GM21515 (cell line): ENCODE data around the gene JAKMIP2.

Source experiments
- ATAC-seq: cut with Tn5 transposase; IDR thresholded peaks from one replicate; pipeline ENCODE4 v1.9.1; 2021; ENCODE audit not compliant: unreplicated experiment

The JAKMIP2 gene

GRCh38 chr5:147789820-147790219 lies 7.3 kb upstream of the JAKMIP2 start:
- no peak for ATAC-seq

- no peak for ATAC-seq
These were observed 5.5 kb upstream of the JAKMIP2 start for GRCh38 chr5:147788023-147788422.

GRCh38 chr5:147786142-147786541 lies 3.6 kb upstream of the JAKMIP2 start:
- ATAC-seq, result no peak

- ATAC-seq, result no peak
These were observed 1.8 kb upstream of the JAKMIP2 start for GRCh38 chr5:147784146-147784987.

GRCh38 chr5:147780924-147781573 lies 1.5 kb downstream of the JAKMIP2 start:
- ATAC-seq, result no peak

- no peak for ATAC-seq
These were observed 2.8 kb downstream of the JAKMIP2 start for GRCh38 chr5:147779694-147780093.

GRCh38 chr5:147776989-147777388 lies 5.5 kb downstream of the JAKMIP2 start:
- ATAC-seq, result no peak

- ATAC-seq, result no peak
These were observed 8.9 kb downstream of the JAKMIP2 start for GRCh38 chr5:147773587-147773986.

GRCh38 chr5:147773139-147773538 lies 9.4 kb downstream of the JAKMIP2 start:
- ATAC-seq, result no peak

GRCh38 chr5:147767048-147767447 lies 15.5 kb downstream of the JAKMIP2 start:
- ATAC-seq, result no peak

- no peak for ATAC-seq
These were observed 18.6 kb downstream of the JAKMIP2 start for GRCh38 chr5:147763791-147764525.

GRCh38 chr5:147760086-147760875 lies 22.2 kb downstream of the JAKMIP2 start:
- no peak for ATAC-seq

- ATAC-seq, result no peak
These were observed 23.1 kb downstream of the JAKMIP2 start for GRCh38 chr5:147759441-147759840.

- ATAC-seq, result no peak
These were observed 26.0 kb downstream of the JAKMIP2 start for GRCh38 chr5:147756566-147756965.

- no peak for ATAC-seq
These were observed 28.0 kb downstream of the JAKMIP2 start for GRCh38 chr5:147754372-147755122.

GRCh38 chr5:147753765-147754164 lies 28.8 kb downstream of the JAKMIP2 start:
- no peak for ATAC-seq

- ATAC-seq, result no peak
These were observed 29.8 kb downstream of the JAKMIP2 start for GRCh38 chr5:147752666-147753290.

GRCh38 chr5:147752033-147752432 lies 30.5 kb downstream of the JAKMIP2 start:
- no peak for ATAC-seq

GRCh38 chr5:147751156-147751830 lies 31.2 kb downstream of the JAKMIP2 start:
- ATAC-seq, result no peak
